HCT116 (cell line): ENCODE data around the gene ADCYAP1. TPM values are rescaled to one million over a fixed set of nuclear protein-coding genes. Genes with fewer than 3 reads are reported as not detected.

Source experiments
- ATAC-seq: fragments of 200-7000 bp; cut with Tn5 transposase; 2 replicates; pipeline ENCODE4 v1.9.1; 2020; ENCODE audit warnings: mild to moderate bottlenecking, moderate library complexity
- BruUV-seq: library from RNA; stranded (reverse); fragments of 400-500 nt; replicated peaks from 2 replicates; lab custom pipeline; 2021; lab: Mats Ljungman, UMichigan
- CTCF ChIA-PET: fragments of 300-600 bp; sonication (Branson Sonifier 250); formaldehyde crosslinking; loops from one replicate; lab custom pipeline; 2021; ENCODE audit warnings: antibody characterized with exemption; lab: Charles Lee
- POLR2A ChIA-PET: fragments of 300-600, 350-600 bp; sonication (Branson Sonifier 250); formaldehyde crosslinking; loops from one replicate; lab custom pipeline; 2021; ENCODE audit warnings: antibody characterized with exemption; lab: Charles Lee
- RAD21 ChIA-PET, 2 experiments: fragments of 300-600 bp; sonication (Branson Sonifier 250); formaldehyde crosslinking; loops; one replicate each; lab custom pipeline; 2023; ENCODE audit warnings: low total read pairs in 2 of 2; ENCODE audit not compliant: uncharacterized antibody in 2 of 2, unreplicated experiment in 2 of 2, low non-redundant PET in 1 of 2; lab: Charles Lee
- DNase-seq: peaks from one replicate; pipeline ENCODE4 v3.0.0-alpha.2; 2010; ENCODE audit warnings: low read depth, low spot score
- H2AFZ ChIP-seq: fragments of 200-600 bp; shearing (Covaris generic), sonication (generic); 2 replicates; pipeline ENCODE4 v1.6.1; 2017; ENCODE audit warnings: low read depth, mixed run types, mixed read lengths, antibody characterized with exemption, low read length; ENCODE audit not compliant: poor library complexity, severe bottlenecking
- H3K27ac ChIP-seq: 2 replicates; pipeline ENCODE4 v1.5.1; 2012; ENCODE audit warnings: low read depth, low read length
- H3K27me3 ChIP-seq: fragments of 200-600 bp; sonication (generic); 2 replicates; pipeline ENCODE4 v1.6.1; 2016; ENCODE audit warnings: mixed run types, low read length, mixed read lengths; ENCODE audit not compliant: insufficient read depth
- H3K36me3 ChIP-seq, 2 experiments: fragments of 200-500 bp in 1 of 2; fragments of 200-600 bp in 1 of 2; sonication (Bioruptor generic) in 1 of 2; sonication (generic) in 1 of 2; 2 replicates each; pipeline versions ENCODE4 v1.5.1 to v1.6.1; 2014 to 2016; ENCODE audit warnings: low read length in 2 of 2, inconsistent platforms in 1 of 2, mixed read lengths in 1 of 2, mixed run types in 1 of 2; ENCODE audit not compliant: insufficient read depth in 2 of 2, control insufficient read depth in 1 of 2
- H3K4me1 ChIP-seq, 2 experiments: fragments of 200-600 bp in 1 of 2; sonication (generic) in 1 of 2; 2 replicates each; pipeline versions ENCODE4 v1.5.1 to v1.6.1; 2012 to 2017; ENCODE audit warnings: low read length in 2 of 2, inconsistent platforms in 1 of 2, mild to moderate bottlenecking in 1 of 2, mixed read lengths in 1 of 2, mixed run types in 1 of 2, moderate library complexity in 1 of 2; ENCODE audit not compliant: insufficient read depth in 2 of 2, control insufficient read depth in 1 of 2
- H3K4me2 ChIP-seq: fragments of 200-600 bp; sonication (generic); 2 replicates; pipeline ENCODE4 v1.6.1; 2017; ENCODE audit warnings: mixed run types, low read length, mixed read lengths
- H3K4me3 ChIP-seq, 2 experiments: fragments of 200-600 bp in 1 of 2; sonication (generic) in 1 of 2; replicated peaks in 1 of 2; 2 replicates each; pipeline ENCODE4 v1.5.1; 2011 to 2016; ENCODE audit warnings: low read length in 2 of 2, control low read depth in 1 of 2, low read depth in 1 of 2, mild to moderate bottlenecking in 1 of 2, mixed read lengths in 1 of 2, mixed run types in 1 of 2
- H3K79me2 ChIP-seq: fragments of 200-600 bp; sonication (generic); 2 replicates; pipeline ENCODE4 v1.6.1; 2017; ENCODE audit warnings: mild to moderate bottlenecking, mixed run types, low read length, moderate library complexity, mixed read lengths; ENCODE audit not compliant: insufficient read depth
- H3K9ac ChIP-seq: fragments of 200-600 bp; sonication (generic); 2 replicates; pipeline ENCODE4 v1.6.1; 2016; ENCODE audit warnings: low read length, mixed read lengths
- H3K9me2 ChIP-seq: fragments of 200-600 bp; sonication (generic), shearing (Covaris generic); 2 replicates; pipeline ENCODE4 v1.6.1; 2017; ENCODE audit warnings: mixed run types, mild to moderate bottlenecking, moderate library complexity; ENCODE audit not compliant: insufficient read depth
- H3K9me3 ChIP-seq, 2 experiments: fragments of 200-500 bp in 1 of 2; fragments of 200-600 bp in 1 of 2; sonication (Bioruptor generic) in 1 of 2; sonication (generic) in 1 of 2; 2 replicates each; pipeline ENCODE4 v1.6.1; 2014 to 2017; ENCODE audit warnings: low read length in 2 of 2, mixed read lengths in 2 of 2, inconsistent platforms in 1 of 2, low read depth in 1 of 2, mild to moderate bottlenecking in 1 of 2, mixed run types in 1 of 2, moderate library complexity in 1 of 2; ENCODE audit not compliant: control insufficient read depth in 1 of 2, insufficient read depth in 1 of 2
- H4K20me1 ChIP-seq: fragments of 200-600 bp; sonication (generic), shearing (Covaris generic); 2 replicates; pipeline ENCODE4 v1.6.1; 2017; ENCODE audit warnings: mixed run types, mild to moderate bottlenecking, moderate library complexity; ENCODE audit not compliant: insufficient read depth
- CBX3 ChIP-seq: IDR thresholded peaks from 2 replicates; pipeline ENCODE4 v1.6.1; 2012; ENCODE audit warnings: low read depth
- CEBPB ChIP-seq: IDR thresholded peaks from 2 replicates; pipeline ENCODE4 v1.6.1; 2012; ENCODE audit warnings: low read depth
- CTCF ChIP-seq, 3 experiments: fragments of 200-600 bp in 1 of 3; sonication (generic) in 1 of 3; IDR thresholded peaks in 2 of 3; conservative IDR thresholded peaks in 1 of 3; 2 replicates each; pipeline ENCODE4 v1.5.1; 2012 to 2017; ENCODE audit warnings: low read depth in 2 of 3, low read length in 2 of 3, antibody characterized with exemption in 1 of 3, borderline replicate concordance in 1 of 3, control low read depth in 1 of 3, mild to moderate bottlenecking in 1 of 3, mixed read lengths in 1 of 3, mixed run types in 1 of 3, moderate library complexity in 1 of 3; ENCODE audit not compliant: insufficient read depth in 1 of 3
- EGR1 ChIP-seq: IDR thresholded peaks from 2 replicates; pipeline ENCODE4 v1.6.1; 2012; ENCODE audit warnings: low read depth
- ELF1 ChIP-seq: IDR thresholded peaks from 2 replicates; pipeline ENCODE4 v1.6.1; 2012; ENCODE audit warnings: low read depth, borderline replicate concordance
- FOSL1 ChIP-seq: IDR thresholded peaks from 2 replicates; pipeline ENCODE4 v1.6.1; 2012; ENCODE audit warnings: low read depth
- POLR2A ChIP-seq: IDR thresholded peaks from 2 replicates; pipeline ENCODE4 v1.7.0; 2011; ENCODE audit warnings: borderline replicate concordance; ENCODE audit not compliant: insufficient read depth, insufficient read length; ENCODE audit errors: extremely low read depth
- POLR2AphosphoS5 ChIP-seq: IDR thresholded peaks from 2 replicates; pipeline ENCODE4 v1.6.1; 2011; ENCODE audit warnings: mild to moderate bottlenecking, low read depth, low read length, moderate library complexity
- RAD21 ChIP-seq: IDR thresholded peaks from 2 replicates; pipeline ENCODE4 v1.6.1; 2012; ENCODE audit warnings: low read depth, mild to moderate bottlenecking
- SIN3A ChIP-seq: IDR thresholded peaks from 2 replicates; pipeline ENCODE4 v1.6.1; 2012; ENCODE audit warnings: low read depth
- SP1 ChIP-seq: IDR thresholded peaks from 2 replicates; pipeline ENCODE4 v1.6.1; 2012; ENCODE audit warnings: low read depth
- SRF ChIP-seq: IDR thresholded peaks from 2 replicates; pipeline ENCODE4 v1.6.1; 2012; ENCODE audit warnings: low read depth
- ZNF274 ChIP-seq: fragments of 200-500 bp; sonication (Bioruptor generic); IDR thresholded peaks from 2 replicates; pipeline ENCODE4 v1.6.1; 2014; ENCODE audit warnings: mild to moderate bottlenecking, low read depth, low read length, inconsistent platforms
- intact Hi-C: fragments of 100-400 bp; cut with micrococcal nuclease; formaldehyde crosslinking; loops from 2 replicates; pipeline ENCODE4 v1.10.0; 2022
- total RNA-seq: library from RNA; stranded (reverse); gene quantifications from one replicate; pipeline ENCODE4 v1.2.1, GENCODE V29; 2021; ENCODE audit not compliant: unreplicated experiment
- TF ChIP-seq, protein P1 (sequence below): IDR thresholded peaks from 2 replicates; pipeline ENCODE4 v1.6.1; 2012; ENCODE audit warnings: low read depth
- TF ChIP-seq, protein P2 (sequence below): IDR thresholded peaks from 2 replicates; pipeline ENCODE4 v1.6.1; 2012

Gene ADCYAP1
- total RNA-seq, 1 experiment from 2014 or later: not detected

- POLR2A ChIA-PET: no interaction called here
- Histone ChIP-seq H3K9me3 (no peaks in the 10 kb centered on the region), H3K9me2 (no peaks in the 10 kb centered on the region), H3K9ac (no peak overlapping the region), H3K36me3 (no peaks in the 10 kb centered on the region), H2AFZ (no peak overlapping the region), H3K4me1 (no peaks in the 10 kb centered on the region), H3K27me3 (peaks cover 30% of the 10 kb centered on the region), H3K4me3 (no peak overlapping the region)
- intact Hi-C loops: no loop called here
- TF ChIP-seq RAD21: no peak
- TF ChIP-seq CEBPB: no peak
- TF ChIP-seq SP1: no peak
- no peak for TF ChIP-seq EGR1
- no peak for TF ChIP-seq POLR2AphosphoS5
- no peak for TF ChIP-seq FOSL1
- TF ChIP-seq ELF1: no peak
- no peak for TF ChIP-seq CTCF (IDR thresholded peaks at IDR 0.05 in 2 of 3, conservative IDR thresholded peaks at IDR 0.05 in 1 of 3; ENCODE audit: borderline replicate concordance in 1 of 3, insufficient read depth in 1 of 3, low read depth in 2 of 3, low read length in 2 of 3)
- TF ChIP-seq, all 23 proteins: peak for 0
- ChIA-PET CTCF (no interaction called here), RAD21 (no interaction called here)
- ATAC-seq: no peak
- H4K20me1 ChIP-seq: no peaks in the 10 kb centered on the region
- no TSS peak for BruUV-seq
- no peak overlapping the region for H3K4me2 ChIP-seq
- no peak overlapping the region for H3K27ac ChIP-seq
- no peaks in the 10 kb centered on the region for H3K79me2 ChIP-seq
- DNase-seq: no peak
Measured at GRCh38 chr18:911025-911424, 6.4 kb downstream of the ADCYAP1 start.

GRCh38 chr18:911486-911885, 6.8 kb downstream of the ADCYAP1 start:
- H3K9me3 ChIP-seq: no peaks in the 10 kb centered on the region
- ATAC-seq: no peak
- no peak for DNase-seq
- POLR2A ChIA-PET: no interaction called here
- no peak overlapping the region for H3K27ac ChIP-seq
- no peak overlapping the region for H3K4me2 ChIP-seq
- CTCF ChIA-PET: no interaction called here
- H3K9ac ChIP-seq: no peak overlapping the region
- peaks cover 30% of the 10 kb centered on the region for H3K27me3 ChIP-seq
- no peaks in the 10 kb centered on the region for H3K36me3 ChIP-seq
- H3K4me3 ChIP-seq: no peak overlapping the region
- no peaks in the 10 kb centered on the region for H3K79me2 ChIP-seq
- RAD21 ChIA-PET: no interaction called here
- no peak overlapping the region for H2AFZ ChIP-seq
- intact Hi-C loops: no loop called here
- no peaks in the 10 kb centered on the region for H4K20me1 ChIP-seq
- H3K4me1 ChIP-seq: no peaks in the 10 kb centered on the region
- no peaks in the 10 kb centered on the region for H3K9me2 ChIP-seq
- BruUV-seq: no TSS peak
- TF ChIP-seq FOSL1 (no peak), SRF (no peak), POLR2AphosphoS5 (no peak), CBX3 (no peak), ELF1 (no peak), SIN3A (no peak), ZNF274 (no peak), POLR2A (no peak)
- TF ChIP-seq, protein P1, sequence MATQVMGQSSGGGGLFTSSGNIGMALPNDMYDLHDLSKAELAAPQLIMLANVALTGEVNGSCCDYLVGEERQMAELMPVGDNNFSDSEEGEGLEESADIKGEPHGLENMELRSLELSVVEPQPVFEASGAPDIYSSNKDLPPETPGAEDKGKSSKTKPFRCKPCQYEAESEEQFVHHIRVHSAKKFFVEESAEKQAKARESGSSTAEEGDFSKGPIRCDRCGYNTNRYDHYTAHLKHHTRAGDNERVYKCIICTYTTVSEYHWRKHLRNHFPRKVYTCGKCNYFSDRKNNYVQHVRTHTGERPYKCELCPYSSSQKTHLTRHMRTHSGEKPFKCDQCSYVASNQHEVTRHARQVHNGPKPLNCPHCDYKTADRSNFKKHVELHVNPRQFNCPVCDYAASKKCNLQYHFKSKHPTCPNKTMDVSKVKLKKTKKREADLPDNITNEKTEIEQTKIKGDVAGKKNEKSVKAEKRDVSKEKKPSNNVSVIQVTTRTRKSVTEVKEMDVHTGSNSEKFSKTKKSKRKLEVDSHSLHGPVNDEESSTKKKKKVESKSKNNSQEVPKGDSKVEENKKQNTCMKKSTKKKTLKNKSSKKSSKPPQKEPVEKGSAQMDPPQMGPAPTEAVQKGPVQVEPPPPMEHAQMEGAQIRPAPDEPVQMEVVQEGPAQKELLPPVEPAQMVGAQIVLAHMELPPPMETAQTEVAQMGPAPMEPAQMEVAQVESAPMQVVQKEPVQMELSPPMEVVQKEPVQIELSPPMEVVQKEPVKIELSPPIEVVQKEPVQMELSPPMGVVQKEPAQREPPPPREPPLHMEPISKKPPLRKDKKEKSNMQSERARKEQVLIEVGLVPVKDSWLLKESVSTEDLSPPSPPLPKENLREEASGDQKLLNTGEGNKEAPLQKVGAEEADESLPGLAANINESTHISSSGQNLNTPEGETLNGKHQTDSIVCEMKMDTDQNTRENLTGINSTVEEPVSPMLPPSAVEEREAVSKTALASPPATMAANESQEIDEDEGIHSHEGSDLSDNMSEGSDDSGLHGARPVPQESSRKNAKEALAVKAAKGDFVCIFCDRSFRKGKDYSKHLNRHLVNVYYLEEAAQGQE: no peak
- TF ChIP-seq, protein P2, sequence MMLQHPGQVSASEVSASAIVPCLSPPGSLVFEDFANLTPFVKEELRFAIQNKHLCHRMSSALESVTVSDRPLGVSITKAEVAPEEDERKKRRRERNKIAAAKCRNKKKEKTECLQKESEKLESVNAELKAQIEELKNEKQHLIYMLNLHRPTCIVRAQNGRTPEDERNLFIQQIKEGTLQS: no peak
